SK-N-SH (cell line): ENCODE measurements around the gene FBXL2.

ENCODE experiments used
- ELF1 ChIP-seq: IDR thresholded peaks from 2 replicates; pipeline ENCODE4 v1.4.0; 2012
- POLR2AphosphoS5 ChIP-seq: IDR thresholded peaks from 2 replicates; pipeline ENCODE4 v1.6.1; 2012; ENCODE audit warnings: low read depth, low read length
- RAD21 ChIP-seq: IDR thresholded peaks from 2 replicates; pipeline ENCODE4 v1.6.1; 2012; ENCODE audit warnings: mild to moderate bottlenecking, low read length
- RXRA ChIP-seq: IDR thresholded peaks from 2 replicates; pipeline ENCODE4 v1.4.0; 2012; ENCODE audit warnings: low read depth, mild to moderate bottlenecking, borderline replicate concordance
- YY1 ChIP-seq: IDR thresholded peaks from 2 replicates; pipeline ENCODE4 v1.4.0; 2012; ENCODE audit warnings: low read depth, mild to moderate bottlenecking
- TF ChIP-seq, protein P1 (sequence below): fragments of 200-600 bp; sonication (generic); IDR thresholded peaks from 2 replicates; pipeline ENCODE4 v1.6.1; 2017; ENCODE audit warnings: antibody characterized with exemption, mild to moderate bottlenecking, moderate library complexity
- TF ChIP-seq, protein P2 (sequence below): IDR thresholded peaks from 2 replicates; pipeline ENCODE4; 2012

DNA sequence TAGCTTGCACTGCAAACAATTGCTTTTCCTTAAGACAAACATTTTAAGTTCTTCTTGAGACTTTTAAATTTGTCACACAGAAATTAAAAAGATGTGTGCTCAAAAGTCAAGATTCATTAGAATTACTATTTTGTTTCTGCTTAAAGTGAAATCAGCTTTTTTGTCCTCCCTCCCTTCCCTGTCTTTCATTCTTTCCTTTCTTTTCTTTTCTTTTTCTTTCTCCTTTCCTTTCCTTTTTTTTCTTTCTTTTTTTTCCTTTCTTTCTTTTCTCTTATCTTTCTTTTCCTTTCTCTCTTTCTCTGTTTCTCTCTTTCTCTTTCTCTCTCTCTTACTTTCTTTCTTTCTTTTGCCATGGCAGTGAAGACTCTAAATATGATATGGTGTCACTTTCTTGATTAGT is 37.8 kb downstream of the FBXL2 start:
- no peak for TF ChIP-seq RXRA
- TF ChIP-seq RAD21, result no peak
- TF ChIP-seq, protein P1, sequence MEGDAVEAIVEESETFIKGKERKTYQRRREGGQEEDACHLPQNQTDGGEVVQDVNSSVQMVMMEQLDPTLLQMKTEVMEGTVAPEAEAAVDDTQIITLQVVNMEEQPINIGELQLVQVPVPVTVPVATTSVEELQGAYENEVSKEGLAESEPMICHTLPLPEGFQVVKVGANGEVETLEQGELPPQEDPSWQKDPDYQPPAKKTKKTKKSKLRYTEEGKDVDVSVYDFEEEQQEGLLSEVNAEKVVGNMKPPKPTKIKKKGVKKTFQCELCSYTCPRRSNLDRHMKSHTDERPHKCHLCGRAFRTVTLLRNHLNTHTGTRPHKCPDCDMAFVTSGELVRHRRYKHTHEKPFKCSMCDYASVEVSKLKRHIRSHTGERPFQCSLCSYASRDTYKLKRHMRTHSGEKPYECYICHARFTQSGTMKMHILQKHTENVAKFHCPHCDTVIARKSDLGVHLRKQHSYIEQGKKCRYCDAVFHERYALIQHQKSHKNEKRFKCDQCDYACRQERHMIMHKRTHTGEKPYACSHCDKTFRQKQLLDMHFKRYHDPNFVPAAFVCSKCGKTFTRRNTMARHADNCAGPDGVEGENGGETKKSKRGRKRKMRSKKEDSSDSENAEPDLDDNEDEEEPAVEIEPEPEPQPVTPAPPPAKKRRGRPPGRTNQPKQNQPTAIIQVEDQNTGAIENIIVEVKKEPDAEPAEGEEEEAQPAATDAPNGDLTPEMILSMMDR, result no peak
- TF ChIP-seq YY1, result no peak
- TF ChIP-seq POLR2AphosphoS5, result no peak
- TF ChIP-seq ELF1, result no peak
- TF ChIP-seq, protein P2, sequence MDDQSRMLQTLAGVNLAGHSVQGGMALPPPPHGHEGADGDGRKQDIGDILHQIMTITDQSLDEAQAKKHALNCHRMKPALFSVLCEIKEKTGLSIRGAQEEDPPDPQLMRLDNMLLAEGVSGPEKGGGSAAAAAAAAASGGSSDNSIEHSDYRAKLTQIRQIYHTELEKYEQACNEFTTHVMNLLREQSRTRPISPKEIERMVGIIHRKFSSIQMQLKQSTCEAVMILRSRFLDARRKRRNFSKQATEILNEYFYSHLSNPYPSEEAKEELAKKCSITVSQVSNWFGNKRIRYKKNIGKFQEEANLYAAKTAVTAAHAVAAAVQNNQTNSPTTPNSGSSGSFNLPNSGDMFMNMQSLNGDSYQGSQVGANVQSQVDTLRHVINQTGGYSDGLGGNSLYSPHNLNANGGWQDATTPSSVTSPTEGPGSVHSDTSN, result no peak
